ENCODE measurements around the gene ZNF609. TPM values are rescaled to one million over a fixed set of nuclear protein-coding genes. Genes with fewer than 3 reads are reported as not detected.

The ZNF609 gene
- total and polyA plus RNA-seq, 4 donors, result 4.6 to 18.1 (median 8.0) TPM

- TF ChIP-seq FOXA2 (IDR thresholded peaks at IDR 0.05), result no peak
- TF ChIP-seq HNF4G (IDR thresholded peaks at IDR 0.05), result peak; percentile 25
- TF ChIP-seq NR2F2 (IDR thresholded peaks at IDR 0.05), result peak; percentile 55
- no peak for TF ChIP-seq REST (IDR thresholded peaks at IDR 0.05)
Measured at GRCh38 chr15:64610257-64610919, 150.0 kb downstream of the ZNF609 start (continued).

- Histone ChIP-seq H3K9ac (ENCODE audit: low read depth in 1 of 2, low read length in 2 of 2) (no peak overlapping the region), H3K4me3 (ENCODE audit: low read depth in 1 of 3, low read length in 3 of 3) (no peak overlapping the region), H3K27ac (ENCODE audit: low read depth in 1 of 2, low read length in 2 of 2) (no peak overlapping the region), H3K9me3 (ENCODE audit: control insufficient read depth in 4 of 4, low read length in 3 of 4) (no peaks in the 10 kb centered on the region), H3K27me3 (ENCODE audit: control insufficient read depth in 4 of 4, insufficient read depth in 4 of 4, low read length in 3 of 4) (no peaks in the 10 kb centered on the region), H3K4me1 (ENCODE audit: control insufficient read depth in 4 of 4, insufficient read depth in 4 of 4, low read length in 3 of 4) (peaks cover 0 to 6% (median 0%) of the 10 kb centered on the region in 4 donors), H3K36me3 (ENCODE audit: control insufficient read depth in 4 of 4, insufficient read depth in 3 of 4, low read depth in 1 of 4, low read length in 3 of 4) (no peaks in the 10 kb centered on the region)
- DNase-seq (ENCODE audit: low spot score), result no peak
- TF ChIP-seq EGR1 (IDR thresholded peaks at IDR 0.05; ENCODE audit: low read depth in 2 of 2) (no peak), RAD21 (IDR thresholded peaks at IDR 0.05) (no peak), HNF4A (conservative IDR thresholded peaks at IDR 0.05) (no peak), ZBTB33 (IDR thresholded peaks at IDR 0.05) (no peak), NR2F2 (IDR thresholded peaks at IDR 0.05) (no peak), YY1 (IDR thresholded peaks at IDR 0.05) (no peak), TAF1 (conservative IDR thresholded peaks at IDR 0.05) (no peak), RXRA (IDR thresholded peaks at IDR 0.05) (no peak), REST (IDR thresholded peaks at IDR 0.05) (no peak), SP1 (IDR thresholded peaks at IDR 0.05) (no peak), MAX (IDR thresholded peaks at IDR 0.05) (no peak), GABPA (IDR thresholded peaks at IDR 0.05 in 1 of 2, conservative IDR thresholded peaks at IDR 0.05 in 1 of 2) (no peak), FOXA2 (IDR thresholded peaks at IDR 0.05) (no peak), FOXA1 (IDR thresholded peaks at IDR 0.05) (no peak), CTCF (IDR thresholded peaks at IDR 0.05; ENCODE audit: low read depth, low read length, missing input control) (no peak), ATF3 (IDR thresholded peaks at IDR 0.05) (no peak), HNF4G (IDR thresholded peaks at IDR 0.05) (no peak), JUND (IDR thresholded peaks at IDR 0.05) (no peak)
Measured at GRCh38 chr15:64611085-64611725, 150.8 kb downstream of the ZNF609 start.

All from liver (tissue), 9 donors.